Measurements from ENCODE around the gene CTPS2.
A peak's percentile ranks its signal among the peaks of the same experiment; 100 is the strongest.

The CTPS2 gene

DNA sequence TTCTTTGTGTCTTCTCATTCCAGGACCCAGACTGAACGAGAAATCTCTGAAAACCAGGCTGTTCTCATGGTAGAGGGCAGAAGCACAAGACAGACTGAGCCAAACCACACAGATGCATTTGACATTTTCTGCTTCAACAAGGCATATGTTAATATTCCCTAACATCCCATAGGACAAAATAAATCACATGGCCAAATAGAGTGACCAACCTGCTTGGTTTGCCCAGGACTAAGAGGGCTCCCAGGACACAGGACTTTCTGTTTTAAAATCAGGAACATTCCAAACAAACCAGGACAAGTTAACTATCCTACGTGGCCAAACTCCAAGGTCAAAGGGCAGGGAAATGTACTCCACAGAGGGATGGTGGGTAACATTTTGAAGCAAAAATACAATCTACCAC is 11.7 kb downstream of the CTPS2 start:
- in situ Hi-C loops (cut with MboI; ENCODE audit: low pct_unique_long_range_greater_than_20kb, low sequenced_read_pairs, unreplicated experiment) = no loop called here
- TF ChIP-seq, protein P1, sequence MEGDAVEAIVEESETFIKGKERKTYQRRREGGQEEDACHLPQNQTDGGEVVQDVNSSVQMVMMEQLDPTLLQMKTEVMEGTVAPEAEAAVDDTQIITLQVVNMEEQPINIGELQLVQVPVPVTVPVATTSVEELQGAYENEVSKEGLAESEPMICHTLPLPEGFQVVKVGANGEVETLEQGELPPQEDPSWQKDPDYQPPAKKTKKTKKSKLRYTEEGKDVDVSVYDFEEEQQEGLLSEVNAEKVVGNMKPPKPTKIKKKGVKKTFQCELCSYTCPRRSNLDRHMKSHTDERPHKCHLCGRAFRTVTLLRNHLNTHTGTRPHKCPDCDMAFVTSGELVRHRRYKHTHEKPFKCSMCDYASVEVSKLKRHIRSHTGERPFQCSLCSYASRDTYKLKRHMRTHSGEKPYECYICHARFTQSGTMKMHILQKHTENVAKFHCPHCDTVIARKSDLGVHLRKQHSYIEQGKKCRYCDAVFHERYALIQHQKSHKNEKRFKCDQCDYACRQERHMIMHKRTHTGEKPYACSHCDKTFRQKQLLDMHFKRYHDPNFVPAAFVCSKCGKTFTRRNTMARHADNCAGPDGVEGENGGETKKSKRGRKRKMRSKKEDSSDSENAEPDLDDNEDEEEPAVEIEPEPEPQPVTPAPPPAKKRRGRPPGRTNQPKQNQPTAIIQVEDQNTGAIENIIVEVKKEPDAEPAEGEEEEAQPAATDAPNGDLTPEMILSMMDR (IDR thresholded peaks at IDR 0.05; ENCODE audit: extremely low read depth, insufficient read depth, missing control alignments) = no peak

DNA sequence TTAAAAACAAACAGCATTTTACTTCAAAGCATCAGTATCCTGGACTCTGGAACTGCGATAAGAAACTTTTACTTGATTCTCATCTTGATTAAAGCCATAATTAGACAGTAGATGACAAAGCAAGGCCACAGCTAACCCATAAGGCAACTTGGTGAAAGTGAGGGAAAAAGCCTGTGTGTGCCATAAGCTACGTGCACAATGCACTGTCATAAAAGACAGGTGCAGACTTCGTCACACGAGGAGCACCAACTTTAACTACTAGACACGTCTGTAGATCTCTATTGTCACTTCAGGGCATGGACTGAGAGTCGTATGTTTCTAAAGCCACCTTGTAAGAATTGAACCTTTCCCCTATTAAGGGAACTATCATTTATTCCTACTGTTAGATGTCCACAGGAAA is 13.1 kb downstream of the CTPS2 start:
- in situ Hi-C loops (cut with MboI; ENCODE audit: low pct_unique_long_range_greater_than_20kb, low sequenced_read_pairs, unreplicated experiment) = no loop called here
- no peak for DNase-seq (ENCODE audit: low spot score)
- TF ChIP-seq, protein P1 (IDR thresholded peaks at IDR 0.05; ENCODE audit: extremely low read depth, insufficient read depth, missing control alignments) = no peak

More for the DNA sequence above, 11.7 kb downstream of the CTPS2 start:
- no peak for DNase-seq (ENCODE audit: low spot score)

DNA sequence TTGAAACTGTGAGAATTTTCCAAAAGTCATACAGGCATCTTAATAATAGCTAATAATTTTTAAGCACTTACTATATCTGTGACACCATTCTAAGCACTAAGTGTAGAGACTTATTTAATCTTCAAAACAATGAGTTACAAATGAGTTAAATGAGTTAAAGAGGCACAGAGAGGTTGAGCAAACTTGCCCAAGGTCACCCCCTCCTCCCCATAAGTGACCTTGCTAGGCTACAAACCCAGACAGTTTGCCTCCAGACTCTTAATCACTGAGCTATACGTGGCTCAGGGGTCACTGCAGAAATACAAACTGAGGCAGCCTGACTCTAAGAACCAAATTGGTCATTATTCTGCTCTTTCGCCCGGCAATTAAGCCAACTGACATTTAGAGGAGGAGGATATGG is 15.5 kb downstream of the CTPS2 start:
- TF ChIP-seq, protein P1 (IDR thresholded peaks at IDR 0.05; ENCODE audit: extremely low read depth, insufficient read depth, missing control alignments) = no peak
- in situ Hi-C loops (cut with MboI; ENCODE audit: low pct_unique_long_range_greater_than_20kb, low sequenced_read_pairs, unreplicated experiment) = no loop called here
- DNase-seq (ENCODE audit: low spot score) = no peak

DNA sequence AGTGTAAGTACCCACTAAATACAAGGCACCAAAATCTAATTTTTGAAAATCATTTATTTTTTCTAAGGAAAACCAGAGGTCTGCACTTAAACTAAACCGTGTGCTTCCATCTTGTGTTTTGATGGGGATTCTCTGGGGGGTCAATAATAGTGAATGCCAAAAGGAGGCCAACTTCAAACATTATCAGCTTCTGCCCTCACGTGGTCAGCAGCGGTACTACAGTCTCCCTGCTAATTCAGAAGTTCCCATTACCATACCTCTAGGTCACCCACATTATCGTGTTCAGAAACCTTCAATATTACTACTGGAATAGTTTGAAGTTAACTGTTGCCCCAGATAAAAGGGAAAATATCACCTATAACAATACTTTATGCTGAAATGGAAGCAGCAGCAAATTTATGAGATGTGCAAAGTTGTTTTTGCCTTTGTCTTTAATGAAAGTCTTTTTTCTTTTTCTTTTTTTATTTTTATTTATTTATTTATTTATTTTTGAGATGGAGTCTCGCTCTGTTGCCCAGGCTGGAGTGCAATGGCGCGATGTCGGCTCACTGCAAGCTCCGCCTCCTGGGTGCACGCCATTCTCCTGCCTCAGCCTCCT is 17.3 kb downstream of the CTPS2 start:
- in situ Hi-C loops (cut with MboI; ENCODE audit: low pct_unique_long_range_greater_than_20kb, low sequenced_read_pairs, unreplicated experiment) = no loop called here
- TF ChIP-seq, protein P1 (IDR thresholded peaks at IDR 0.05; ENCODE audit: extremely low read depth, insufficient read depth, missing control alignments) = peak; percentile 91
- DNase-seq (ENCODE audit: low spot score) = peak; percentile 55

DNA sequence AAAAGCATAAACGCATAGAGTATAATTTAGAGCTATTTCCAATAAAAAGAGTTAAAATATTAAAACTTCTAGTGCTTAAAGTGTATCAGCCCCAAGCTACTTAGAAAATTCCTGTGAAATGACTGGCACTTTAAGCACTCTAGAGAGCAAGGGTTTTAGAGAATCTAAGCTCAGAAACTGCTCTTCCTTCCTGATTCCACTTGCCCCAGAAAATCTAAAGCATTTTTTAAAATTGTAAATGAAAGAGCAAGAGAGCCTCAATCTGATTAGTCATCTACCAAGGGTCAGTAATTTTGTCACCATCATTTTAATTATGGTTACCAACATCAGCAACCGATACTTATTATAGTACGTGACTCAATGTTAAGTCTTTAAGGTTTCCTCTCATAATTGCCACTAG is 25.0 kb downstream of the CTPS2 start:
- TF ChIP-seq, protein P1 (IDR thresholded peaks at IDR 0.05; ENCODE audit: extremely low read depth, insufficient read depth, missing control alignments) = no peak
- DNase-seq (ENCODE audit: low spot score) = no peak
- in situ Hi-C loops (cut with MboI; ENCODE audit: low pct_unique_long_range_greater_than_20kb, low sequenced_read_pairs, unreplicated experiment) = no loop called here

DNA sequence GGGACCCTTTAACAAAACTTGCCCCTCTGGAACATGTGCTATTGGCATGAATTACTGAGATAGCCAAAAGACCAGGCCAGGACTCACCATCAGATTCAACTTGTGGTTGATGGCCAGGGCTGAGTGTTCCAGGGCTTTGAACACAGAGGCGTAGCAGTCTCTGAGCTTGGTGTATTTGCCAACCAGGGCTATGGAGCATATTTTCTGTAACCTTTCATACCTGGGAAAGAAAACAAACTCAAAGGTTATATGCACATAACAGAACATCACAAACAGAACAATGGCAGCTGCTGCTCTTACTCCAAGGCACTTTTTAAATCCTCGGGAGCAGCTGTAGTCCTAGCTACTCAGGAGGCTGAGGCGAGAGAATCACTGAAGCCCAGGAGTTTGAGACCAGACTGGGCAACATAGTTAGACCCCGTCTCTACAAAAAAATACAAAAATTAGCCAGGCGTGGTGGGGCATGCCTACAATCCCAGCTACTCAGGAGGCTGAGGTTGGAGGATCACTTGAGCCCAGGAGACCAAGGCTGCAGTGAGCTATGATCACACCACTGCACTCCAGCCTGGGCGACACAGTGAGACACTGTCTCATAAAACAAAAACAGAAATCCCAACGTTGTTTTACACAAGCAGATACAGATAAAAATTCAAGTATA is 29.3 kb downstream of the CTPS2 start:
- in situ Hi-C loops (cut with MboI; ENCODE audit: low pct_unique_long_range_greater_than_20kb, low sequenced_read_pairs, unreplicated experiment) = no loop called here
- TF ChIP-seq, protein P1 (IDR thresholded peaks at IDR 0.05; ENCODE audit: extremely low read depth, insufficient read depth, missing control alignments) = no peak
- DNase-seq (ENCODE audit: low spot score) = no peak
